ENCODE data around the gene UBA6.
"Not testable (repeated sequence)": the region's sequence is repeated elsewhere in the genome, so short reads cannot be mapped to it uniquely, and the experiment has no call there.

The UBA6 gene

DNA sequence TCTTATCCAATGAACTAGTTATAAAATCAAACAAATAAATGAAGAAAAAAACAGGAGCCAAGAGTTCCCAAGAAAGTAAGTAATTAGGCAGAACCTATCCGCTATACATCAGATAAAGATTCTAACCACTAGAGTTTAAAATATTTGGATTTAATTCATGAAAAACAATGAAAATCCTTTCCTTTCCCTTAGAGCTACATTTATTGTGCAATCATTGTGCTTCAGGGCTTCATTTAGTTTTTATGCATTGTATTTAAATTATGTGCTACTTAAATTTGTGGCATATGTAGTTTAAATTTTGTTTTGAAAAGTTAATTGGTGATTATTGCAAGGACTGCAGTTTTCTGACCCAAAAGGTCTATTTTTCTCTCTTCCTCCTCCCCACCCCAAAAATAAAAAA, 35.3 kb upstream of the UBA6 start:
- H3K4me1 ChIP-seq (ENCODE audit: control insufficient read depth, low read length): no peaks in the 10 kb centered on the region
- H3K4me3 ChIP-seq (ENCODE audit: low read length): no peak overlapping the region
- no peaks in the 10 kb centered on the region for H3K9me2 ChIP-seq (replicated peaks; ENCODE audit: control insufficient read depth, low read length)
- no peaks in the 10 kb centered on the region for H3F3A ChIP-seq (ENCODE audit: control insufficient read depth, insufficient read depth)
- no peak overlapping the region for H3K4me2 ChIP-seq (ENCODE audit: low read length)
- TF ChIP-seq, protein P1, sequence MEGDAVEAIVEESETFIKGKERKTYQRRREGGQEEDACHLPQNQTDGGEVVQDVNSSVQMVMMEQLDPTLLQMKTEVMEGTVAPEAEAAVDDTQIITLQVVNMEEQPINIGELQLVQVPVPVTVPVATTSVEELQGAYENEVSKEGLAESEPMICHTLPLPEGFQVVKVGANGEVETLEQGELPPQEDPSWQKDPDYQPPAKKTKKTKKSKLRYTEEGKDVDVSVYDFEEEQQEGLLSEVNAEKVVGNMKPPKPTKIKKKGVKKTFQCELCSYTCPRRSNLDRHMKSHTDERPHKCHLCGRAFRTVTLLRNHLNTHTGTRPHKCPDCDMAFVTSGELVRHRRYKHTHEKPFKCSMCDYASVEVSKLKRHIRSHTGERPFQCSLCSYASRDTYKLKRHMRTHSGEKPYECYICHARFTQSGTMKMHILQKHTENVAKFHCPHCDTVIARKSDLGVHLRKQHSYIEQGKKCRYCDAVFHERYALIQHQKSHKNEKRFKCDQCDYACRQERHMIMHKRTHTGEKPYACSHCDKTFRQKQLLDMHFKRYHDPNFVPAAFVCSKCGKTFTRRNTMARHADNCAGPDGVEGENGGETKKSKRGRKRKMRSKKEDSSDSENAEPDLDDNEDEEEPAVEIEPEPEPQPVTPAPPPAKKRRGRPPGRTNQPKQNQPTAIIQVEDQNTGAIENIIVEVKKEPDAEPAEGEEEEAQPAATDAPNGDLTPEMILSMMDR (IDR thresholded peaks at IDR 0.05; ENCODE audit: low read depth, low read length, poor library complexity, severe bottlenecking): no peak
- TF ChIP-seq EZH2phosphoT487 (IDR thresholded peaks at IDR 0.05; ENCODE audit: borderline replicate concordance, low read length): no peak
- H4K20me1 ChIP-seq (ENCODE audit: control insufficient read depth, insufficient read depth, low read depth, low read length): no peaks in the 10 kb centered on the region
- H3K27me3 ChIP-seq (ENCODE audit: control insufficient read depth, low read length): no peaks in the 10 kb centered on the region
- no peaks in the 10 kb centered on the region for H3K9me3 ChIP-seq (ENCODE audit: control insufficient read depth, insufficient read depth, low read length)
- no peak overlapping the region for H3K27ac ChIP-seq (ENCODE audit: low read depth, low read length)
- H3K79me2 ChIP-seq (ENCODE audit: control insufficient read depth, low read length): no peaks in the 10 kb centered on the region
- H3K36me3 ChIP-seq (ENCODE audit: control insufficient read depth, low read length): no peaks in the 10 kb centered on the region

- Histone ChIP-seq H3K27ac (ENCODE audit: low read depth, low read length) (no peak overlapping the region), H3K4me3 (ENCODE audit: low read length) (no peak overlapping the region), H3F3A (ENCODE audit: control insufficient read depth, insufficient read depth) (no peaks in the 10 kb centered on the region), H3K9me3 (ENCODE audit: control insufficient read depth, insufficient read depth, low read length) (no peaks in the 10 kb centered on the region), H3K36me3 (ENCODE audit: control insufficient read depth, low read length) (no peaks in the 10 kb centered on the region), H4K20me1 (ENCODE audit: control insufficient read depth, insufficient read depth, low read depth, low read length) (no peaks in the 10 kb centered on the region), H3K9me2 (replicated peaks; ENCODE audit: control insufficient read depth, low read length) (no peaks in the 10 kb centered on the region), H3K27me3 (ENCODE audit: control insufficient read depth, low read length) (no peaks in the 10 kb centered on the region), H3K4me1 (ENCODE audit: control insufficient read depth, low read length) (no peaks in the 10 kb centered on the region), H3K4me2 (ENCODE audit: low read length) (no peak overlapping the region), H3K79me2 (ENCODE audit: control insufficient read depth, low read length) (no peaks in the 10 kb centered on the region)
- no peak for TF ChIP-seq EZH2phosphoT487 (IDR thresholded peaks at IDR 0.05; ENCODE audit: borderline replicate concordance, low read length)
- TF ChIP-seq, protein P1 (IDR thresholded peaks at IDR 0.05; ENCODE audit: low read depth, low read length, poor library complexity, severe bottlenecking): no peak
Observed at GRCh38 chr4:67735325-67735724, 34.4 kb upstream of the UBA6 start.

DNA sequence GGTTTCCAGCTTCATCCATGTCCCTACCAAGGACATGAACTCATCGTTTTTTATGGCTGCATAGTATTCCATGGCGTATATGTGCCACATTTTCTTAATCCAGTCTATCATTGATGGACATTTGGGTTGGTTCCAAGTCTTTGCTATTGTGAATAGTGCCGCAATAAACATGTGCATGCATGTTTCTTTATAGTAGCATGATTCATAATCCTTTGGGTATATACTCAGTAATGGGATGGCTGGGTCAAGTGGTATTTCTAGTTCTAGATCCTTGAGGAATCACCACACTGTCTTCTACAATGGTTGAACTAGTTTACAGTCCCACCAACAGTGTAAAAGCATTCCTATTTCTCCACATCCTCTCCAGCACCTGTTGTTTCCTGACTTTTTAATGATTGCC, 29.6 kb upstream of the UBA6 start:
- not testable (repeated sequence) for H3K4me2 ChIP-seq (ENCODE audit: low read length); H3K9me3 ChIP-seq (ENCODE audit: control insufficient read depth, insufficient read depth, low read length); H3K27ac ChIP-seq (ENCODE audit: low read depth, low read length); H3F3A ChIP-seq (ENCODE audit: control insufficient read depth, insufficient read depth); H3K27me3 ChIP-seq (ENCODE audit: control insufficient read depth, low read length); H3K4me3 ChIP-seq (ENCODE audit: low read length); H3K36me3 ChIP-seq (ENCODE audit: control insufficient read depth, low read length); H3K9me2 ChIP-seq (replicated peaks; ENCODE audit: control insufficient read depth, low read length); H4K20me1 ChIP-seq (ENCODE audit: control insufficient read depth, insufficient read depth, low read depth, low read length); H3K4me1 ChIP-seq (ENCODE audit: control insufficient read depth, low read length); H3K79me2 ChIP-seq (ENCODE audit: control insufficient read depth, low read length)

DNA sequence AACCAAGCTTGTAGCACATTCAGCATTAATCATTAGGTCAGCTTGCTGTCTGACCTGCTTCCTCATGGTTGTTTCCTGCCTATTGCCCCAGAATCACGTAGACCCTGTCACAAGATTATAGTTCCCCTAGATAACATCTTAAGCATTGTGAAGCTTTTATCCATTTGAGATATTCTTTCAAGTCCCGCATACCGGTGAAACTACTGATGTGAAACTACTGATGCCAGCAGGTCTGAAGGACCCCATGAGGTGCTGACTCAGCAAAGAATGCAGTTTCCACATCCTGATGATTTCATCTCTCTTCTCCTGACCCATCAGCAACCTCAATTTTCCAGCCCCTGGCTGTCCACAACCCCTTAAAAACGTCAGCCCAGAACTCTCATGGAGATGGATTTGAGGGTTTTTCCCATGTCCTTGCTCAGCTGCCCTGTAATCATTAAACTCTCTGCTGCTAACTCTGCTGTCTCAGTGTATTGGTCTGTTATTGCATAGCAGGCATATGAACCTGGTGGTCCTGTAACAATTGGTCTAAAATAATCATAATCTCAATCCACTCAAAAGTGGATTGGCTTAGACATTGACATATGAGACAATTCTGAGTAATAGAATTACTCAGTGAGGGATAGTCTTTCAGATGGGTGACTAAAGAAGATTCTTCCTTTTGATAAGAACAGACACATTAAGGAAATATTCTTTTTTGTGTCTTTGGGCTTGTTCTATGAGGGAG, 26.3 kb upstream of the UBA6 start:
- no peaks in the 10 kb centered on the region for H3K9me2 ChIP-seq (replicated peaks; ENCODE audit: control insufficient read depth, low read length)
- H3K36me3 ChIP-seq (ENCODE audit: control insufficient read depth, low read length): no peaks in the 10 kb centered on the region
- H3K4me1 ChIP-seq (ENCODE audit: control insufficient read depth, low read length): no peaks in the 10 kb centered on the region
- H3K27ac ChIP-seq (ENCODE audit: low read depth, low read length): no peak overlapping the region
- no peaks in the 10 kb centered on the region for H3K9me3 ChIP-seq (ENCODE audit: control insufficient read depth, insufficient read depth, low read length)
- H3F3A ChIP-seq (ENCODE audit: control insufficient read depth, insufficient read depth): no peaks in the 10 kb centered on the region
- TF ChIP-seq EZH2phosphoT487 (IDR thresholded peaks at IDR 0.05; ENCODE audit: borderline replicate concordance, low read length): no peak
- H4K20me1 ChIP-seq (ENCODE audit: control insufficient read depth, insufficient read depth, low read depth, low read length): no peaks in the 10 kb centered on the region
- no peak overlapping the region for H3K4me2 ChIP-seq (ENCODE audit: low read length)
- no peaks in the 10 kb centered on the region for H3K79me2 ChIP-seq (ENCODE audit: control insufficient read depth, low read length)
- H3K27me3 ChIP-seq (ENCODE audit: control insufficient read depth, low read length): no peaks in the 10 kb centered on the region
- no peak overlapping the region for H3K4me3 ChIP-seq (ENCODE audit: low read length)

Data from DOHH2 (cell line).